Ascending aorta (tissue), 2 donors: ENCODE measurements around the gene DPP3. TPM values are rescaled to one million over a fixed set of nuclear protein-coding genes. Genes with fewer than 3 reads are reported as not detected.

Source experiments
- DNase-seq, 2 donors: peaks; one replicate each; pipeline ENCODE4 v3.0.0-alpha.2; 2019; ENCODE audit warnings: low spot score in 2 of 2
- H3K27ac ChIP-seq, 2 donors: fragments of 200-600 bp; sonication (generic); one replicate each; pipeline ENCODE4 v1.5.1; 2016 to 2017; ENCODE audit warnings: mild to moderate bottlenecking in 1 of 2
- H3K27me3 ChIP-seq: fragments of 200-600 bp; sonication (generic); one replicate; pipeline ENCODE4 v1.5.1; 2017
- H3K36me3 ChIP-seq, 2 donors: fragments of 200-600 bp; sonication (generic); one replicate each; pipeline ENCODE4 v1.5.1; 2016
- H3K4me1 ChIP-seq, 2 donors: fragments of 200-600 bp; sonication (generic); one replicate each; pipeline ENCODE4 v1.5.1; 2016 to 2017; ENCODE audit warnings: mild to moderate bottlenecking in 1 of 2
- H3K4me3 ChIP-seq, 2 donors: fragments of 200-600 bp; sonication (generic); one replicate each; pipeline ENCODE4 v1.5.1; 2016 to 2017; ENCODE audit warnings: mild to moderate bottlenecking in 1 of 2
- H3K9me3 ChIP-seq, 2 donors: fragments of 200-600 bp; sonication (generic); one replicate each; pipeline ENCODE4 v1.5.1; 2016
- CTCF ChIP-seq, 3 experiments: fragments of 200-600 bp in 2 of 3; fragments of 450-650 bp in 1 of 3; sonication (generic) in 2 of 3; IDR thresholded peaks; one replicate each; pipeline ENCODE4 v1.5.1; 2016 to 2019; ENCODE audit warnings: antibody characterized with exemption in 3 of 3, mild to moderate bottlenecking in 1 of 3, moderate library complexity in 1 of 3
- intact Hi-C: fragments of 100-400 bp; cut with DNase I; formaldehyde crosslinking; loops from one replicate; pipeline ENCODE4 v1.15.1; 2023
- total RNA-seq: library from RNA; depleted of rRNA; stranded (reverse); fragments of >200 nt; gene quantifications from one replicate; pipeline ENCODE4 v1.1.0, GENCODE V29; 2016

DPP3 gene
- total RNA-seq, 1 donor from 2014 or later: 14.8 TPM

DNA sequence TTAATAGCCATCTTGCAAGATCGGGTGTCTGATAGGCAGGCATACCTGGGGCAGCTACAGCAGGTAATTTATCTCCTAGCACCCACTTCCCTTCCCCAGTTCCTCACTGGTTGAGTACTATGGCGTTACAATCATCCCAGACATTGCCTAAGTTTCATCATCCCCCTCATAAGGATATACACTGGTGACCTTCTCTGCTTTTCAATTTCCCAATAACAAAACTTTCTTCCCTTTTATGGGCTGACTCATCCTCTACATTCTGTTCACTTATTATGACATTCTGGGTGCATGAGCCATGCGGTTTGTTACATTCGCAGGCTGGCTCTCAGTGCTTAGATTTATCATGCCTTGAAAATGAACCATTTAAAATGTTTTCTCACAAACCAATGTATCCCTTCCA lies 36.6 kb upstream of the DPP3 start:
- DNase-seq: no peak
- H3K4me1 ChIP-seq: no peaks in the 10 kb centered on the region
- intact Hi-C loops: no loop called here

GRCh38 chr11:66447012-66447411 lies 33.2 kb upstream of the DPP3 start:
- Histone ChIP-seq H3K9me3 (no peaks in the 10 kb centered on the region), H3K36me3 (no peaks in the 10 kb centered on the region), H3K27ac (no peak overlapping the region), H3K4me3 (no peak overlapping the region), H3K27me3 (no peaks in the 10 kb centered on the region), H3K4me1 (no peaks in the 10 kb centered on the region)
- intact Hi-C loops: no loop called here
- no peak for TF ChIP-seq CTCF (IDR thresholded peaks at IDR 0.05)
- no peak for DNase-seq

More for the DNA sequence above, 36.6 kb upstream of the DPP3 start:
- Histone ChIP-seq H3K36me3 (no peaks in the 10 kb centered on the region), H3K27me3 (no peaks in the 10 kb centered on the region), H3K4me3 (no peak overlapping the region), H3K27ac (no peak overlapping the region), H3K9me3 (no peaks in the 10 kb centered on the region)
- TF ChIP-seq CTCF (IDR thresholded peaks at IDR 0.05): no peak

- H3K4me1 ChIP-seq: no peaks in the 10 kb centered on the region
- no peak for TF ChIP-seq CTCF (IDR thresholded peaks at IDR 0.05)
Observed at GRCh38 chr11:66448523-66448922, 31.7 kb upstream of the DPP3 start.

GRCh38 chr11:66450560-66450959 lies 29.7 kb upstream of the DPP3 start:
- no peak for DNase-seq
- no peak overlapping the region for H3K4me3 ChIP-seq
- no peaks in the 10 kb centered on the region for H3K36me3 ChIP-seq
- no peak overlapping the region for H3K27ac ChIP-seq
- H3K9me3 ChIP-seq: no peaks in the 10 kb centered on the region
- no peak for TF ChIP-seq CTCF (IDR thresholded peaks at IDR 0.05)
- no peaks in the 10 kb centered on the region for H3K4me1 ChIP-seq
- intact Hi-C loops: no loop called here
- no peaks in the 10 kb centered on the region for H3K27me3 ChIP-seq

More at GRCh38 chr11:66448523-66448922, 31.7 kb upstream of the DPP3 start:
- Histone ChIP-seq H3K27me3 (no peaks in the 10 kb centered on the region), H3K36me3 (no peaks in the 10 kb centered on the region), H3K4me3 (no peak overlapping the region), H3K27ac (no peak overlapping the region), H3K9me3 (no peaks in the 10 kb centered on the region)
- no peak for DNase-seq
- intact Hi-C loops: no loop called here

DNA sequence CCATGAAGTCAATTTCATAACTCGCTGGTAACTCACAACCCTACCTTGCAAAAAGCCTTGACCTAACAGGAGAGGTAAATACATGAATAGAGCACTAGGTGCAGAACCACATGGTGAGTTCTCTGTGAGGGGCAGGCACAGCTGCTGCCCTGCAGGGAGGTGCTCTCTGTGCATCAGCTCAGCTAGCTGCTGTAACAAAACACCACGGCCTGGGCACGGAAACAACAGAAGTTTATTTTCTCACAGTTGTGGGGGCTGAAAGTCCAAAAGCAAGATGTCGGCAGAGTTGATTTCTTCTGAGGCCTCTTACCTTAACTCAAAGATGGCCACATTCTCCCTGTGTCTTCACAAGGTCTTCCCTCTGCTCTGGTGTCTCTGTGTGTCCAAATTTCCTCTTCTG lies 28.6 kb upstream of the DPP3 start:
- TF ChIP-seq CTCF (IDR thresholded peaks at IDR 0.05): no peak
- Histone ChIP-seq H3K27ac (no peak overlapping the region), H3K4me3 (no peak overlapping the region), H3K27me3 (no peaks in the 10 kb centered on the region), H3K9me3 (no peaks in the 10 kb centered on the region), H3K4me1 (no peaks in the 10 kb centered on the region), H3K36me3 (no peaks in the 10 kb centered on the region)
- DNase-seq: no peak
- intact Hi-C loops: no loop called here

DNA sequence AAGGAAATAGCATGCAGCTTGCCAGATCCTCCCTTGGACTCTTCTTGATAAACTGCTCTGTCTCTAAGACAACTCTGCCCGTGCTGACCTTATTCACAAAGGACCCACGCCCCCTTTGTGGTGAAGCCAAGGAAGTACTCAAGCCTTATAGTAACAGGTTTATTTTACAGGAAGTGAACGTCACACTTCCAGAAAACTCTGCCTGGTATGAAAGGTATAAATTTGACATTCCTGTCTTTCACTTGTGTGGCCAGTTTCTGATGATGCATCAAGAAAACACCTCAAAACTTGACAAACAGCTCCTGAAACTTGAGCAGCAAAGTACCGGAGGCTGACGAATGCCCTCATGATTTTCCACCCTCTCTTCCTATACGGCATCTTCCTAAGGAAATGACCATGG lies 26.0 kb upstream of the DPP3 start:
- no peaks in the 10 kb centered on the region for H3K36me3 ChIP-seq
- H3K27me3 ChIP-seq: no peaks in the 10 kb centered on the region
- no peaks in the 10 kb centered on the region for H3K9me3 ChIP-seq
- H3K4me1 ChIP-seq: no peaks in the 10 kb centered on the region
- no peak for DNase-seq
- no peak overlapping the region for H3K27ac ChIP-seq
- intact Hi-C loops: no loop called here
- TF ChIP-seq CTCF (IDR thresholded peaks at IDR 0.05): no peak
- H3K4me3 ChIP-seq: no peak overlapping the region
